GM12878 (cell line): ENCODE measurements around the gene MAN1B1. TPM values are rescaled to one million over a fixed set of nuclear protein-coding genes. Genes with fewer than 3 reads are reported as not detected.

Experiments used
- ATAC-seq: fragments of 200-7000 bp; cut with Tn5 transposase; 3 replicates; pipeline ENCODE4 v1.9.1; 2020; ENCODE audit warnings: mild to moderate bottlenecking, moderate library complexity
- BruUV-seq: library from RNA; stranded (reverse); fragments of 400-500 nt; replicated peaks from 2 replicates; lab custom pipeline; 2021; lab: Mats Ljungman, UMichigan
- CTCF ChIA-PET: fragments of 300-600 bp; sonication (Branson Sonifier 250); formaldehyde crosslinking; extraction: SDS; loops from one replicate; lab custom pipeline; 2021; ENCODE audit warnings: inconsistent platforms; lab: Yijun Ruan, JAX
- POLR2A ChIA-PET: fragments of 350-600 bp; formaldehyde crosslinking; extraction: SDS; loops from one replicate; lab custom pipeline; 2021; ENCODE audit warnings: inconsistent platforms; lab: Charles Lee
- RAD21 ChIA-PET: fragments of 300-600 bp; sonication (Branson Sonifier 250); formaldehyde crosslinking; loops from one replicate; lab custom pipeline; 2023; ENCODE audit warnings: antibody characterized with exemption; ENCODE audit not compliant: unreplicated experiment; lab: Charles Lee
- SMC1A ChIA-PET: fragments of 300-600 bp; sonication (Branson Sonifier 250); formaldehyde crosslinking; loops from one replicate; lab custom pipeline; 2023; ENCODE audit not compliant: unreplicated experiment, uncharacterized antibody; lab: Charles Lee
- DNase-seq: peaks from one replicate; pipeline ENCODE4 v3.0.0-alpha.2; 2011; ENCODE audit warnings: low read depth, low spot score
- FAIRE-seq: peaks from 3 replicates; lab custom pipeline; 2011; peaks lifted over from hg19 to GRCh38; lab: Jason Lieb, UNC
- H2AFZ ChIP-seq: 2 replicates; pipeline ENCODE4 v1.6.0; 2011; ENCODE audit warnings: low read depth, low read length, control low read depth; ENCODE audit not compliant: control insufficient read depth
- H3K27ac ChIP-seq: 2 replicates; pipeline ENCODE4 v1.5.1; 2011; ENCODE audit warnings: control low read depth; ENCODE audit not compliant: control insufficient read depth, insufficient read depth
- H3K27me3 ChIP-seq, 2 experiments: replicated peaks in 1 of 2; 2 replicates each; pipeline versions ENCODE4 v1.6.0 to v1.6.1; 2011; ENCODE audit warnings: low read length in 1 of 2; ENCODE audit not compliant: control insufficient read depth in 2 of 2, insufficient read depth in 2 of 2
- H3K36me3 ChIP-seq, 2 experiments: 2 replicates each; pipeline ENCODE4 v1.5.1; 2011; ENCODE audit warnings: low read length in 1 of 2; ENCODE audit not compliant: control insufficient read depth in 2 of 2, insufficient read depth in 2 of 2
- H3K4me1 ChIP-seq: 2 replicates; pipeline ENCODE4 v1.6.1; 2011; ENCODE audit warnings: mild to moderate bottlenecking, low read length, moderate library complexity, mixed read lengths; ENCODE audit not compliant: control insufficient read depth, insufficient read depth
- H3K4me2 ChIP-seq: 2 replicates; pipeline ENCODE4 v1.6.0; 2011; ENCODE audit warnings: control low read depth; ENCODE audit not compliant: control insufficient read depth, insufficient read depth
- H3K4me3 ChIP-seq: fragments of 200-600 bp; sonication (generic); 2 replicates; pipeline ENCODE4 v1.5.1; 2016
- H3K79me2 ChIP-seq: 2 replicates; pipeline ENCODE4 v1.6.0; 2011; ENCODE audit warnings: low read length; ENCODE audit not compliant: control insufficient read depth, insufficient read depth
- H3K9ac ChIP-seq: 2 replicates; pipeline ENCODE4 v1.8.0; 2011; ENCODE audit warnings: low read length, control low read depth, mixed read lengths; ENCODE audit not compliant: control insufficient read depth, insufficient read depth
- H3K9me3 ChIP-seq: replicated peaks from 3 replicates; pipeline ENCODE4 v1.5.1; 2011; ENCODE audit warnings: mild to moderate bottlenecking, low read length; ENCODE audit not compliant: control insufficient read depth, insufficient read depth
- H4K20me1 ChIP-seq: 2 replicates; pipeline ENCODE4 v1.6.0; 2011; ENCODE audit not compliant: control insufficient read depth, insufficient read depth
- BACH1 ChIP-seq: fragments of 450-650 bp; IDR thresholded peaks from 2 replicates; pipeline ENCODE4 v1.6.1; 2017; ENCODE audit warnings: mild to moderate bottlenecking, borderline replicate concordance
- FOXK2 ChIP-seq: fragments of 450-650 bp; IDR thresholded peaks from 2 replicates; pipeline ENCODE4 v1.6.1; 2017; ENCODE audit warnings: mild to moderate bottlenecking, moderate library complexity
- IKZF2 ChIP-seq, 2 experiments: fragments of 450-650 bp; IDR thresholded peaks; 2 replicates each; pipeline ENCODE4 v1.6.1; 2017; ENCODE audit warnings: mild to moderate bottlenecking in 2 of 2, moderate library complexity in 2 of 2
- POLR2AphosphoS5 ChIP-seq: IDR thresholded peaks from 2 replicates; pipeline ENCODE4 v1.6.1; 2011; ENCODE audit warnings: mild to moderate bottlenecking, low read length, inconsistent platforms
- RAD51 ChIP-seq: fragments of 450-650 bp; IDR thresholded peaks from 2 replicates; pipeline ENCODE4 v1.6.1; 2016; ENCODE audit warnings: moderate library complexity, mild to moderate bottlenecking, inconsistent platforms
- RCOR1 ChIP-seq: conservative IDR thresholded peaks from 2 replicates; pipeline ENCODE4 v1.6.1; 2012; ENCODE audit warnings: low read depth, low read length, improper control_type of control experiment
- SMC3 ChIP-seq: IDR thresholded peaks from 2 replicates; pipeline ENCODE4 v1.6.1; 2011; ENCODE audit warnings: low read length, improper control_type of control experiment, borderline replicate concordance
- SUPT20H ChIP-seq: IDR thresholded peaks from 2 replicates; pipeline ENCODE4 v1.6.1; 2011; ENCODE audit warnings: low read depth, mild to moderate bottlenecking, low read length, moderate library complexity, borderline replicate concordance; ENCODE audit not compliant: control insufficient read depth
- WGBS: methylation state at CpG from one replicate; pipeline ENCODE4 v1.1.6; 2016; ENCODE audit warnings: low lambda C conversion rate; ENCODE audit not compliant: insufficient replicate concordance, insufficient coverage; ENCODE audit errors: missing lambda C conversion rate; 5-methylcytosine and 5-hydroxymethylcytosine counted together
- in situ Hi-C: fragments of 300-500 bp; cut with MboI; formaldehyde crosslinking; loops from 9 replicates; pipeline ENCODE4 v1.14.3; 2018; ENCODE audit warnings: mixed read lengths
- intact Hi-C: fragments of 100-400 bp; cut with micrococcal nuclease; formaldehyde crosslinking; loops from one replicate; pipeline ENCODE4 v1.14.2; 2022; ENCODE audit not compliant: unreplicated experiment
- polyA plus RNA-seq, 11 experiments: library from polyadenylated mRNA; depleted of rRNA in 4 of 11; unstranded in 6 of 11; stranded (reverse) in 5 of 11; fragments of >200 nt; fragmentation: Nextera tagmentation in 4 of 11; fragmentation: Illumina TruSeq in 1 of 11; extraction: Ambion mirVana in 4 of 11; extraction: Trizol in 1 of 11; gene quantifications; 1 replicate in 1 of 11; 2 replicates in 10 of 11; pipeline versions ENCODE4 v1.2.1 to v1.2.3, GENCODE V29; 2011 to 2016; ENCODE audit warnings: inconsistent platforms in 2 of 11, missing spikeins in 2 of 11, low read depth in 1 of 11
- total RNA-seq, 4 experiments: library from RNA; depleted of rRNA in 3 of 4; stranded (reverse); fragments of >200 nt in 3 of 4; fragmentation: Illumina TruSeq in 1 of 4; extraction: Trizol in 1 of 4; gene quantifications; 2 replicates each; pipeline versions ENCODE4 v1.2.1 to v1.2.3, GENCODE V29; 2013 to 2021
- TF ChIP-seq, protein P1 (sequence below): fragments of 450-650 bp; formaldehyde crosslinking; IDR thresholded peaks from 2 replicates; pipeline ENCODE4 v1.5.0; 2022; ENCODE audit warnings: mild to moderate bottlenecking, missing genetic modification characterization
- TF ChIP-seq, protein P2 (sequence below): fragments of 450-650 bp; IDR thresholded peaks from 2 replicates; pipeline ENCODE4 v1.6.1; 2016; ENCODE audit warnings: mild to moderate bottlenecking, moderate library complexity, borderline replicate concordance

The MAN1B1 gene
- total and polyA plus RNA-seq, 10 of the 15 experiments (the other 5 are each of a cell fraction or from before 2014, with no cell fraction given) = 0.71 to 34.1 (median 22.7) TPM

DNA sequence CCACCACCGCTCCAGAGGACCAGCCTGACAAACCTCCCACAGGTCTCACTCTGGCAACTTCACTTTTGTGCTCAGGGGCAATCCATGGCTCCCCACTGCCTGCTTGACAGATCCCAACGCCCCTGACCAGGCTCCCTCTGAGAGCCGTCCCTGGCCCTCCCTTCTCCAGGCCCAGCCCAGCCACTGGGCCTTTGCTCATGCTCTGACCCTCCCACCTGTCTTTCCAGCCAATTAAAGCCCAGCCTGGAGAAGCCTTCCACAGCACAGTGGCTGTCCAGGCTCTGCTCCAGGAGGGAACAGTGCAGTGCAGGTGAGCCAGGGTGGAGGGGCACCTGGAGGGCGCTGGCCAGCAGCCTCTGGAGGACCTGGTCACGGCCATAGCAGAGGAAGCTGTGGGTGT lies 36.2 kb upstream of the MAN1B1 start:
- no TSS peak for BruUV-seq
- H3K9me3 ChIP-seq = no peaks in the 10 kb centered on the region
- no peaks in the 10 kb centered on the region for H3K4me1 ChIP-seq
- H4K20me1 ChIP-seq = no peaks in the 10 kb centered on the region
- intact Hi-C loops (no loop called here), in situ Hi-C loops (no loop called here)
- peaks cover 13 to 20% of the 10 kb centered on the region in 2 experiments; a peak in 3 of 4 replicates for H3K27me3 ChIP-seq
- 9% methylated on average over 5 of the region's 5 CpGs for WGBS
- DNase-seq = no peak
- H3K79me2 ChIP-seq = no peaks in the 10 kb centered on the region
- TF ChIP-seq IKZF2 (IDR thresholded peaks at IDR 0.05) = no peak
- TF ChIP-seq, protein P1, sequence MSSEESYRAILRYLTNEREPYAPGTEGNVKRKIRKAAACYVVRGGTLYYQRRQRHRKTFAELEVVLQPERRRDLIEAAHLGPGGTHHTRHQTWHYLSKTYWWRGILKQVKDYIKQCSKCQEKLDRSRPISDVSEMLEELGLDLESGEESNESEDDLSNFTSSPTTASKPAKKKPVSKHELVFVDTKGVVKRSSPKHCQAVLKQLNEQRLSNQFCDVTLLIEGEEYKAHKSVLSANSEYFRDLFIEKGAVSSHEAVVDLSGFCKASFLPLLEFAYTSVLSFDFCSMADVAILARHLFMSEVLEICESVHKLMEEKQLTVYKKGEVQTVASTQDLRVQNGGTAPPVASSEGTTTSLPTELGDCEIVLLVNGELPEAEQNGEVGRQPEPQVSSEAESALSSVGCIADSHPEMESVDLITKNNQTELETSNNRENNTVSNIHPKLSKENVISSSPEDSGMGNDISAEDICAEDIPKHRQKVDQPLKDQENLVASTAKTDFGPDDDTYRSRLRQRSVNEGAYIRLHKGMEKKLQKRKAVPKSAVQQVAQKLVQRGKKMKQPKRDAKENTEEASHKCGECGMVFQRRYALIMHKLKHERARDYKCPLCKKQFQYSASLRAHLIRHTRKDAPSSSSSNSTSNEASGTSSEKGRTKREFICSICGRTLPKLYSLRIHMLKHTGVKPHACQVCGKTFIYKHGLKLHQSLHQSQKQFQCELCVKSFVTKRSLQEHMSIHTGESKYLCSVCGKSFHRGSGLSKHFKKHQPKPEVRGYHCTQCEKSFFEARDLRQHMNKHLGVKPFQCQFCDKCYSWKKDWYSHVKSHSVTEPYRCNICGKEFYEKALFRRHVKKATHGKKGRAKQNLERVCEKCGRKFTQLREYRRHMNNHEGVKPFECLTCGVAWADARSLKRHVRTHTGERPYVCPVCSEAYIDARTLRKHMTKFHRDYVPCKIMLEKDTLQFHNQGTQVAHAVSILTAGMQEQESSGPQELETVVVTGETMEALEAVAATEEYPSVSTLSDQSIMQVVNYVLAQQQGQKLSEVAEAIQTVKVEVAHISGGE (CRISPR knock-in tag) = no peak
- TF ChIP-seq SUPT20H = no peak
- TF ChIP-seq RCOR1 = no peak
- TF ChIP-seq SMC3 = no peak
- no peak for TF ChIP-seq FOXK2
- no peak for TF ChIP-seq RAD51
- TF ChIP-seq, protein P2, sequence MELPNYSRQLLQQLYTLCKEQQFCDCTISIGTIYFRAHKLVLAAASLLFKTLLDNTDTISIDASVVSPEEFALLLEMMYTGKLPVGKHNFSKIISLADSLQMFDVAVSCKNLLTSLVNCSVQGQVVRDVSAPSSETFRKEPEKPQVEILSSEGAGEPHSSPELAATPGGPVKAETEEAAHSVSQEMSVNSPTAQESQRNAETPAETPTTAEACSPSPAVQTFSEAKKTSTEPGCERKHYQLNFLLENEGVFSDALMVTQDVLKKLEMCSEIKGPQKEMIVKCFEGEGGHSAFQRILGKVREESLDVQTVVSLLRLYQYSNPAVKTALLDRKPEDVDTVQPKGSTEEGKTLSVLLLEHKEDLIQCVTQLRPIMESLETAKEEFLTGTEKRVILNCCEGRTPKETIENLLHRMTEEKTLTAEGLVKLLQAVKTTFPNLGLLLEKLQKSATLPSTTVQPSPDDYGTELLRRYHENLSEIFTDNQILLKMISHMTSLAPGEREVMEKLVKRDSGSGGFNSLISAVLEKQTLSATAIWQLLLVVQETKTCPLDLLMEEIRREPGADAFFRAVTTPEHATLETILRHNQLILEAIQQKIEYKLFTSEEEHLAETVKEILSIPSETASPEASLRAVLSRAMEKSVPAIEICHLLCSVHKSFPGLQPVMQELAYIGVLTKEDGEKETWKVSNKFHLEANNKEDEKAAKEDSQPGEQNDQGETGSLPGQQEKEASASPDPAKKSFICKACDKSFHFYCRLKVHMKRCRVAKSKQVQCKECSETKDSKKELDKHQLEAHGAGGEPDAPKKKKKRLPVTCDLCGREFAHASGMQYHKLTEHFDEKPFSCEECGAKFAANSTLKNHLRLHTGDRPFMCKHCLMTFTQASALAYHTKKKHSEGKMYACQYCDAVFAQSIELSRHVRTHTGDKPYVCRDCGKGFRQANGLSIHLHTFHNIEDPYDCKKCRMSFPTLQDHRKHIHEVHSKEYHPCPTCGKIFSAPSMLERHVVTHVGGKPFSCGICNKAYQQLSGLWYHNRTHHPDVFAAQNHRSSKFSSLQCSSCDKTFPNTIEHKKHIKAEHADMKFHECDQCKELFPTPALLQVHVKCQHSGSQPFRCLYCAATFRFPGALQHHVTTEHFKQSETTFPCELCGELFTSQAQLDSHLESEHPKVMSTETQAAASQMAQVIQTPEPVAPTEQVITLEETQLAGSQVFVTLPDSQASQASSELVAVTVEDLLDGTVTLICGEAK = no peak
- TF ChIP-seq BACH1 = no peak
- no peak for TF ChIP-seq POLR2AphosphoS5
- no peaks in the 10 kb centered on the region for H3K36me3 ChIP-seq
- ChIA-PET POLR2A (no interaction called here), RAD21 (no interaction called here), SMC1A (no interaction called here), CTCF (interaction anchor here (4.7 kb wide), 1 partner anchor 15 kb away, joined by 81 read pairs; no protein-coding TSS in a partner anchor)
- ATAC-seq = no peak
- no peak overlapping the region for H3K9ac ChIP-seq
- H3K4me3 ChIP-seq = no peak overlapping the region
- no peak overlapping the region for H3K27ac ChIP-seq
- H3K4me2 ChIP-seq = no peak overlapping the region
- no peak for FAIRE-seq
- no peak overlapping the region for H2AFZ ChIP-seq
